HG03342 (cell line): Measurements from ENCODE around the gene CFAP61.
"Not testable (repeated sequence)": the region's sequence is repeated elsewhere in the genome, so short reads cannot be mapped to it uniquely, and the experiment has no call there.

Experiments
- ATAC-seq: cut with Tn5 transposase; IDR thresholded peaks from one replicate; pipeline ENCODE4 v1.9.1; 2021; ENCODE audit warnings: mild to moderate bottlenecking, moderate library complexity; ENCODE audit not compliant: unreplicated experiment

CFAP61 gene

GRCh38 chr20:20205862-20206236 is 153.5 kb downstream of the CFAP61 start:
- no peak for ATAC-seq

- peak; percentile 79 for ATAC-seq
These were observed 154.5 kb downstream of the CFAP61 start for GRCh38 chr20:20206788-20207187.

GRCh38 chr20:20207291-20207690 is 155.0 kb downstream of the CFAP61 start:
- no peak for ATAC-seq

- ATAC-seq = peak; percentile 65
These were observed 155.5 kb downstream of the CFAP61 start for GRCh38 chr20:20207872-20208271.

GRCh38 chr20:20209684-20210083 is 157.4 kb downstream of the CFAP61 start:
- ATAC-seq = no peak

- ATAC-seq = no peak
These were observed 158.0 kb downstream of the CFAP61 start for GRCh38 chr20:20210327-20210726.

GRCh38 chr20:20210943-20211273 is 158.6 kb downstream of the CFAP61 start:
- no peak for ATAC-seq

GRCh38 chr20:20211274-20211987 is 159.1 kb downstream of the CFAP61 start:
- no peak for ATAC-seq

- ATAC-seq = no peak
These were observed 159.7 kb downstream of the CFAP61 start for GRCh38 chr20:20211988-20212518.

- ATAC-seq = no peak
These were observed 160.4 kb downstream of the CFAP61 start for GRCh38 chr20:20212675-20213096.

GRCh38 chr20:20213526-20214121 is 161.3 kb downstream of the CFAP61 start:
- ATAC-seq = no peak

- no peak for ATAC-seq
These were observed 162.5 kb downstream of the CFAP61 start for GRCh38 chr20:20214757-20215275.

- no peak for ATAC-seq
These were observed 163.8 kb downstream of the CFAP61 start for GRCh38 chr20:20215976-20216727.

- ATAC-seq = no peak
These were observed 164.6 kb downstream of the CFAP61 start for GRCh38 chr20:20216941-20217340.

- no peak for ATAC-seq
These were observed 165.3 kb downstream of the CFAP61 start for GRCh38 chr20:20217621-20218020.

GRCh38 chr20:20218106-20218505 is 165.8 kb downstream of the CFAP61 start:
- not testable (repeated sequence) for ATAC-seq

GRCh38 chr20:20219016-20219415 is 166.7 kb downstream of the CFAP61 start:
- ATAC-seq = no peak

GRCh38 chr20:20220134-20220533 is 167.8 kb downstream of the CFAP61 start:
- no peak for ATAC-seq

- ATAC-seq = no peak
These were observed 171.6 kb downstream of the CFAP61 start for GRCh38 chr20:20223981-20224380.

- ATAC-seq = no peak
These were observed 172.5 kb downstream of the CFAP61 start for GRCh38 chr20:20224806-20225205.

GRCh38 chr20:20225325-20226043 is 173.2 kb downstream of the CFAP61 start:
- ATAC-seq = no peak
